Sigmoid colon (tissue), 4 donors: ENCODE data around the gene AP5M1.

ENCODE experiments used
- POLR2A ChIP-seq, 2 donors: fragments of 450-650 bp; IDR thresholded peaks; one replicate each; pipeline ENCODE4 v1.6.1; 2016; ENCODE audit warnings: antibody characterized with exemption in 2 of 2, mild to moderate bottlenecking in 2 of 2, moderate library complexity in 2 of 2
- POLR2AphosphoS5 ChIP-seq, 4 donors: sonication (generic); formaldehyde crosslinking; IDR thresholded peaks; one replicate each; pipeline ENCODE4 v1.6.1; 2017; ENCODE audit warnings: antibody characterized with exemption in 4 of 4
- TF ChIP-seq, protein P1 (sequence below), 4 experiments: fragments of 450-650 bp in 3 of 4; fragments of 200-600 bp in 1 of 4; IDR thresholded peaks; one replicate each; pipeline ENCODE4 v1.5.1; 2016 to 2019; ENCODE audit warnings: antibody characterized with exemption in 4 of 4, mild to moderate bottlenecking in 3 of 4, moderate library complexity in 2 of 4

DNA sequence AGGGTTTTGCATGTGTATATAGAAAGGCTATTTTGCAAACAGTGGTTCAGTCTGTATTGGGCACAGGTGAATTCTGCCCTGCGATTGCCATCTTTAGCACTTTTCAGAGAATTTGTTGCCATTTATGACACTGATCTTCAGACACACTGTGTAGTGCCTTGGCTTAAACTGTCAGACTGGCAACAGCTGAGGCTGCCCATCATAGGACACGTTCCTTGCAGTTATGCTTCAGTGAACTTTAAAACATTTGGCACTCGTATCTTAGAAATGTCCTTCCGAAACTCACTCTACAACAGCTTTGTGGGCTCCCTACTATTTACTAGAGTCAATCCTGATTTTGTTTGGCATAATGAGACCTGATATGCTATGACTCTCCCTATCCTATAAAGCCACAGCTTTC is 29.1 kb downstream of the AP5M1 start:
- TF ChIP-seq, protein P1, sequence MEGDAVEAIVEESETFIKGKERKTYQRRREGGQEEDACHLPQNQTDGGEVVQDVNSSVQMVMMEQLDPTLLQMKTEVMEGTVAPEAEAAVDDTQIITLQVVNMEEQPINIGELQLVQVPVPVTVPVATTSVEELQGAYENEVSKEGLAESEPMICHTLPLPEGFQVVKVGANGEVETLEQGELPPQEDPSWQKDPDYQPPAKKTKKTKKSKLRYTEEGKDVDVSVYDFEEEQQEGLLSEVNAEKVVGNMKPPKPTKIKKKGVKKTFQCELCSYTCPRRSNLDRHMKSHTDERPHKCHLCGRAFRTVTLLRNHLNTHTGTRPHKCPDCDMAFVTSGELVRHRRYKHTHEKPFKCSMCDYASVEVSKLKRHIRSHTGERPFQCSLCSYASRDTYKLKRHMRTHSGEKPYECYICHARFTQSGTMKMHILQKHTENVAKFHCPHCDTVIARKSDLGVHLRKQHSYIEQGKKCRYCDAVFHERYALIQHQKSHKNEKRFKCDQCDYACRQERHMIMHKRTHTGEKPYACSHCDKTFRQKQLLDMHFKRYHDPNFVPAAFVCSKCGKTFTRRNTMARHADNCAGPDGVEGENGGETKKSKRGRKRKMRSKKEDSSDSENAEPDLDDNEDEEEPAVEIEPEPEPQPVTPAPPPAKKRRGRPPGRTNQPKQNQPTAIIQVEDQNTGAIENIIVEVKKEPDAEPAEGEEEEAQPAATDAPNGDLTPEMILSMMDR (IDR thresholded peaks at IDR 0.05) = no peak
- TF ChIP-seq POLR2A (IDR thresholded peaks at IDR 0.05) = no peak
- no peak for TF ChIP-seq POLR2AphosphoS5 (IDR thresholded peaks at IDR 0.05)
